K562 (cell line): ENCODE results near the gene CCL19. TPM values are rescaled to one million over a fixed set of nuclear protein-coding genes. Genes with fewer than 3 reads are reported as not detected.

Source experiments
- E2F5 ChIP-seq: sonication (generic); formaldehyde crosslinking; IDR thresholded peaks from 2 replicates; pipeline ENCODE4 v1.8.0; 2022; ENCODE audit warnings: mild to moderate bottlenecking, missing genetic modification reagents
- ETV6 ChIP-seq, 3 experiments: fragments of 150-350 bp in 1 of 3; sonication (generic) in 1 of 3; formaldehyde crosslinking in 1 of 3; IDR thresholded peaks; 2 replicates each; pipeline versions ENCODE4 v1.6.1 to v1.8.0; 2014 to 2022; ENCODE audit warnings: borderline replicate concordance in 2 of 3, low read depth in 2 of 3, antibody characterized with exemption in 1 of 3, low read length in 1 of 3, mild to moderate bottlenecking in 1 of 3, missing genetic modification reagents in 1 of 3
- GABPB2 ChIP-seq: fragments of 250-450 bp; sonication (Bioruptor Pico); conservative IDR thresholded peaks from 2 replicates; pipeline ENCODE4 v1.5.1; 2021; ENCODE audit warnings: mild to moderate bottlenecking
- HINFP ChIP-seq: fragments of 450-650 bp; conservative IDR thresholded peaks from 2 replicates; pipeline ENCODE4 v1.6.1; 2016; ENCODE audit warnings: missing genetic modification characterization, low read depth, mild to moderate bottlenecking, control low read depth, missing compliant biosample characterization
- MBD2 ChIP-seq: sonication (generic); IDR thresholded peaks from 2 replicates; pipeline ENCODE4 v1.6.1; 2016; ENCODE audit warnings: low read depth, borderline replicate concordance
- RB1 ChIP-seq: fragments of 450-650 bp; IDR thresholded peaks from 2 replicates; pipeline ENCODE4 v1.6.1; 2017; ENCODE audit warnings: low read depth, mild to moderate bottlenecking
- SMARCB1 ChIP-seq: IDR thresholded peaks from 2 replicates; pipeline ENCODE4 v1.6.1; 2011; ENCODE audit warnings: improper control_type of control experiment, low read depth; ENCODE audit not compliant: insufficient read length
- polyA plus RNA-seq, 8 experiments: library from polyadenylated mRNA; depleted of rRNA in 4 of 8; stranded (reverse) in 5 of 8; unstranded in 3 of 8; fragments of >200 nt; fragmentation: Nextera tagmentation in 2 of 8; fragmentation: Illumina TruSeq in 1 of 8; extraction: Ambion mirVana in 2 of 8; extraction: Trizol in 1 of 8; gene quantifications; 2 replicates each; pipeline versions ENCODE4 v1.2.1 to v1.2.3, GENCODE V29; 2011 to 2014; ENCODE audit warnings: inconsistent platforms in 1 of 8, missing spikeins in 1 of 8
- total RNA-seq, 7 experiments: library from RNA; depleted of rRNA in 6 of 7; stranded (reverse); fragments of >200 nt in 6 of 7; fragmentation: Illumina TruSeq in 2 of 7; extraction: Trizol in 2 of 7; gene quantifications; 2 replicates each; pipeline versions ENCODE4 v1.2.1 to v1.2.3, GENCODE V29; 2011 to 2021; ENCODE audit warnings: low replicate concordance in 1 of 7
- TF ChIP-seq, protein P1 (sequence below): fragments of 450-650 bp; formaldehyde crosslinking; IDR thresholded peaks from 2 replicates; pipeline ENCODE4 v1.4.0; 2022; ENCODE audit warnings: missing genetic modification characterization
- TF ChIP-seq, protein P2 (sequence below): sonication (generic); formaldehyde crosslinking; IDR thresholded peaks from 2 replicates; pipeline ENCODE4 v1.8.0; 2022; ENCODE audit warnings: missing genetic modification reagents, mild to moderate bottlenecking, borderline replicate concordance

Gene CCL19
- total and polyA plus RNA-seq, 9 of the 15 experiments (the other 6 are each of a cell fraction or from before 2014, with no cell fraction given): not detected

DNA sequence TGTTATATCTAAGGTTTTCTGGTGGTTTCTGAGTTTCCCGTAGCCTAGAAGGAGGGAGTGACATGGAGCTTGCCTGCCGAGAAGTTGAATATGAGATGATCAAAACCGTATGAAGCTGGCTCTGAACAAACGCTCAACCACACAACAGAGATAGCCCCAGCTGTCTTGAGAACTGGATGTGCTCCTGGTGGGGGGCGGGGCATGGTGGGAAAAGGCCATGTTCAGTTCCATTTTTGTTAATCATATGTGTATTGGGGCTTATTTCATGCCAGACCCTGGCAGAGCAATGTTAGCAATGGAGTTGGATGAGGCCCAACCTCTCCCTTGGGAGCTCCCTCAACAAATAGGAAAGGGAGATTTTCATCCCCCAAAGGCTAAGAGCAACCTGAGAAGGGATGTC, 4.8 kb downstream of the CCL19 start (continued):
- TF ChIP-seq SMARCB1: no peak
- no peak for TF ChIP-seq ETV6 (IDR thresholded peaks at IDR 0.05; ENCODE audit: borderline replicate concordance in 1 of 2, low read depth in 2 of 2, low read length in 1 of 2)
- TF ChIP-seq ETV6 (CRISPR knock-in tag; IDR thresholded peaks at IDR 0.05; ENCODE audit: borderline replicate concordance): no peak
- no peak for TF ChIP-seq E2F5 (CRISPR knock-in tag)
- TF ChIP-seq, protein P1, sequence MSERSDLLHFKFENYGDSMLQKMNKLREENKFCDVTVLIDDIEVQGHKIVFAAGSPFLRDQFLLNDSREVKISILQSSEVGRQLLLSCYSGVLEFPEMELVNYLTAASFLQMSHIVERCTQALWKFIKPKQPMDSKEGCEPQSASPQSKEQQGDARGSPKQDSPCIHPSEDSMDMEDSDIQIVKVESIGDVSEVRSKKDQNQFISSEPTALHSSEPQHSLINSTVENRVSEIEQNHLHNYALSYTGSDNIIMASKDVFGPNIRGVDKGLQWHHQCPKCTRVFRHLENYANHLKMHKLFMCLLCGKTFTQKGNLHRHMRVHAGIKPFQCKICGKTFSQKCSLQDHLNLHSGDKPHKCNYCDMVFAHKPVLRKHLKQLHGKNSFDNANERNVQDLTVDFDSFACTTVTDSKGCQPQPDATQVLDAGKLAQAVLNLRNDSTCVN (CRISPR knock-in tag): no peak
- no peak for TF ChIP-seq HINFP (tag)
- TF ChIP-seq MBD2: no peak
- no peak for TF ChIP-seq RB1
- TF ChIP-seq, protein P2, sequence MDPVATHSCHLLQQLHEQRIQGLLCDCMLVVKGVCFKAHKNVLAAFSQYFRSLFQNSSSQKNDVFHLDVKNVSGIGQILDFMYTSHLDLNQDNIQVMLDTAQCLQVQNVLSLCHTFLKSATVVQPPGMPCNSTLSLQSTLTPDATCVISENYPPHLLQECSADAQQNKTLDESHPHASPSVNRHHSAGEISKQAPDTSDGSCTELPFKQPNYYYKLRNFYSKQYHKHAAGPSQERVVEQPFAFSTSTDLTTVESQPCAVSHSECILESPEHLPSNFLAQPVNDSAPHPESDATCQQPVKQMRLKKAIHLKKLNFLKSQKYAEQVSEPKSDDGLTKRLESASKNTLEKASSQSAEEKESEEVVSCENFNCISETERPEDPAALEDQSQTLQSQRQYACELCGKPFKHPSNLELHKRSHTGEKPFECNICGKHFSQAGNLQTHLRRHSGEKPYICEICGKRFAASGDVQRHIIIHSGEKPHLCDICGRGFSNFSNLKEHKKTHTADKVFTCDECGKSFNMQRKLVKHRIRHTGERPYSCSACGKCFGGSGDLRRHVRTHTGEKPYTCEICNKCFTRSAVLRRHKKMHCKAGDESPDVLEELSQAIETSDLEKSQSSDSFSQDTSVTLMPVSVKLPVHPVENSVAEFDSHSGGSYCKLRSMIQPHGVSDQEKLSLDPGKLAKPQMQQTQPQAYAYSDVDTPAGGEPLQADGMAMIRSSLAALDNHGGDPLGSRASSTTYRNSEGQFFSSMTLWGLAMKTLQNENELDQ (CRISPR knock-in tag): no peak
- TF ChIP-seq GABPB2: no peak
